CD4-positive, alpha-beta T cell treated with Interferon gamma for 1 hour (primary cell): Measurements from ENCODE around the gene HOGA1.
"Not testable (repeated sequence)": the region's sequence is repeated elsewhere in the genome, so short reads cannot be mapped to it uniquely, and the experiment has no call there.

Experiments
- DNase-seq: peaks from one replicate; pipeline ENCODE4 v3.0.0-alpha.2; 2020

HOGA1 gene

GRCh38 chr10:97555541-97555940 is 28.6 kb upstream of the HOGA1 start:
- DNase-seq, result not testable (repeated sequence)

- DNase-seq, result not testable (repeated sequence)
Observed at GRCh38 chr10:97560731-97561381, 23.3 kb upstream of the HOGA1 start.

GRCh38 chr10:97561386-97562077 is 22.7 kb upstream of the HOGA1 start:
- DNase-seq, result not testable (repeated sequence)

GRCh38 chr10:97562329-97562728 is 21.9 kb upstream of the HOGA1 start:
- not testable (repeated sequence) for DNase-seq

GRCh38 chr10:97563337-97563736 is 20.9 kb upstream of the HOGA1 start:
- DNase-seq, result no peak

- DNase-seq, result no peak
Observed at GRCh38 chr10:97564776-97565175, 19.4 kb upstream of the HOGA1 start.

- no peak for DNase-seq
Observed at GRCh38 chr10:97566336-97566996, 17.7 kb upstream of the HOGA1 start.

- DNase-seq, result no peak
Observed at GRCh38 chr10:97567891-97568290, 16.3 kb upstream of the HOGA1 start.

GRCh38 chr10:97570146-97570788 is 13.9 kb upstream of the HOGA1 start:
- no peak for DNase-seq

GRCh38 chr10:97570789-97571471 is 13.3 kb upstream of the HOGA1 start:
- no peak for DNase-seq

- no peak for DNase-seq
Observed at GRCh38 chr10:97571622-97572021, 12.6 kb upstream of the HOGA1 start.

GRCh38 chr10:97572214-97572989 is 11.8 kb upstream of the HOGA1 start, which contains the start of gene ANKRD2:
Gene ANKRD2, plus strand, starts transcription at chr10:97572779. Its CDS starts 10 bp downstream, at chr10:97572789.
- peak; percentile 49 for DNase-seq

- DNase-seq, result no peak
Observed at GRCh38 chr10:97573021-97573420, 11.2 kb upstream of the HOGA1 start.

GRCh38 chr10:97573672-97574071 is 10.5 kb upstream of the HOGA1 start:
- no peak for DNase-seq

GRCh38 chr10:97574374-97575126 is 9.6 kb upstream of the HOGA1 start:
- DNase-seq, result no peak

GRCh38 chr10:97575127-97575668 is 9.0 kb upstream of the HOGA1 start:
- DNase-seq, result no peak

GRCh38 chr10:97576487-97576886 is 7.7 kb upstream of the HOGA1 start:
- not testable (repeated sequence) for DNase-seq

GRCh38 chr10:97577701-97578100 is 6.5 kb upstream of the HOGA1 start:
- no peak for DNase-seq

- no peak for DNase-seq
Observed at GRCh38 chr10:97578171-97578844, 5.9 kb upstream of the HOGA1 start.
